ENCODE results near the gene NEK6.

Gene NEK6

GRCh38 chr9:124366476-124367220 lies 108.9 kb downstream of the NEK6 start:
- H4K20me1 ChIP-seq (ENCODE audit: control insufficient read depth, insufficient read depth, low read depth, low read length): peaks cover 6% of the 10 kb centered on the region; the same call in 1 of the 2 replicates
- H3K27ac ChIP-seq (ENCODE audit: low read depth, low read length): no peak overlapping the region
- H3F3A ChIP-seq (ENCODE audit: control insufficient read depth, insufficient read depth): no peaks in the 10 kb centered on the region
- no peaks in the 10 kb centered on the region for H3K9me2 ChIP-seq (replicated peaks; ENCODE audit: control insufficient read depth, low read length)
- no peak overlapping the region for H3K4me2 ChIP-seq (ENCODE audit: low read length)
- H3K79me2 ChIP-seq (ENCODE audit: control insufficient read depth, low read length): peaks cover 42% of the 10 kb centered on the region
- H3K4me3 ChIP-seq (ENCODE audit: low read length): no peak overlapping the region
- H3K4me1 ChIP-seq (ENCODE audit: control insufficient read depth, low read length): no peaks in the 10 kb centered on the region
- H3K27me3 ChIP-seq (ENCODE audit: control insufficient read depth, low read length): no peaks in the 10 kb centered on the region
- TF ChIP-seq EZH2phosphoT487 (IDR thresholded peaks at IDR 0.05; ENCODE audit: borderline replicate concordance, low read length) (no peak), CTCF (IDR thresholded peaks at IDR 0.05; ENCODE audit: low read depth, low read length, poor library complexity, severe bottlenecking) (no peak)
- H3K9me3 ChIP-seq (ENCODE audit: control insufficient read depth, insufficient read depth, low read length): no peaks in the 10 kb centered on the region
- 0 out of 2 replicates have a peak, but pooled peaks cover under 1% of the 10 kb centered on the region for H3K36me3 ChIP-seq (ENCODE audit: control insufficient read depth, low read length)

DNA sequence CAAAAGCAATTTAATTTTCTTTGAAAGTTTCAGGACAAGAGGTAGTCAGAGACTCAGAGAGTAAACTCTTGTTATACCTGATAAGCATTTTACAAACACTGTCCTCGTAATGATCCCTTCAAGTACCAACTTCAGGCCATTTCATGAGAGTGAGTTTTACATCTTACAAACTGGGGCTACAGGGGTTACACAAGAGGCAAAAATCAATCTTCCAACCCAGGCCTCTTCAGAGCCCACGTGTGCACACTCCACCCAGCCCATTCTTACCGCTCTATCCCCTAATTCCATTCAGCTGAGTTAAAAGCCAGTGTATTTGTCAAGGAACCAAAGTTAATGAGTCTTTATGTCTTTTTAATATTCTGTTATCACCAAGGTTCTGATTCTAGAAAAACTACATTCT lies 110.9 kb downstream of the NEK6 start:
- peaks cover 55% of the 10 kb centered on the region for H3K79me2 ChIP-seq (ENCODE audit: control insufficient read depth, low read length)
- H3K4me1 ChIP-seq (ENCODE audit: control insufficient read depth, low read length): no peaks in the 10 kb centered on the region
- no peaks in the 10 kb centered on the region for H3F3A ChIP-seq (ENCODE audit: control insufficient read depth, insufficient read depth)
- H3K27me3 ChIP-seq (ENCODE audit: control insufficient read depth, low read length): no peaks in the 10 kb centered on the region
- no peak overlapping the region for H3K4me3 ChIP-seq (ENCODE audit: low read length)
- no peak overlapping the region for H3K27ac ChIP-seq (ENCODE audit: low read depth, low read length)
- 0 out of 2 replicates have a peak, but pooled peaks cover 5% of the 10 kb centered on the region for H3K36me3 ChIP-seq (ENCODE audit: control insufficient read depth, low read length)
- no peak overlapping the region for H3K4me2 ChIP-seq (ENCODE audit: low read length)
- H4K20me1 ChIP-seq (ENCODE audit: control insufficient read depth, insufficient read depth, low read depth, low read length): peaks cover 8% of the 10 kb centered on the region; the same call in 1 of the 2 replicates
- no peak for TF ChIP-seq CTCF (IDR thresholded peaks at IDR 0.05; ENCODE audit: low read depth, low read length, poor library complexity, severe bottlenecking)
- TF ChIP-seq EZH2phosphoT487 (IDR thresholded peaks at IDR 0.05; ENCODE audit: borderline replicate concordance, low read length): no peak
- H3K9me3 ChIP-seq (ENCODE audit: control insufficient read depth, insufficient read depth, low read length): no peaks in the 10 kb centered on the region
- no peaks in the 10 kb centered on the region for H3K9me2 ChIP-seq (replicated peaks; ENCODE audit: control insufficient read depth, low read length)

DNA sequence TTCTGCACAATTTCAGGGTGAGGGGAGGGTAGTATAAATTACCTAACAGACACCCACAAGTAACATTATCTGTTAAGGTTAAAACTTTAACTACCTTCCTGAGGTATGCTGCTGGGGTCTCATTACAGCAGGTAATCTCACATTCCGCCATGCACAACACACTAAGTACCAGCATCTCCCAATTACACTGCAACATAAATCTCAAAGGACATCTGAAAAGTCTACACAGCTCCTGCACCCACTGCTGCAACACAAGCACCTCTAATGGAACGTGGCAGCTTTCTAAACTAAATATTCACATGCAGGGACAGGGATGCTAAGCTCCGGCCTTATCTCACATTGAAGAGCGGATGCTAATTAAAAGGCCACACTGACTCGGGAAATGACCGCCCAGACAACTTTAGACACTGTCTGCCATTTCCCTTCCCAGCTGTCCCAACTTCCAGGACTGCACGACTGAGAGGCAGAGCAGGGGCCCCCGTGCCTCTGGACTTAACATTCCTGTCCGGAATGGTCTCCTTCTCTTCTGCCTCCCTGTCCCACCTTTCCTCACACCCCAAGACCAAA lies 111.6 kb downstream of the NEK6 start:
- H3K9me3 ChIP-seq (ENCODE audit: control insufficient read depth, insufficient read depth, low read length): no peaks in the 10 kb centered on the region
- TF ChIP-seq CTCF (IDR thresholded peaks at IDR 0.05; ENCODE audit: low read depth, low read length, poor library complexity, severe bottlenecking) (no peak), EZH2phosphoT487 (IDR thresholded peaks at IDR 0.05; ENCODE audit: borderline replicate concordance, low read length) (no peak)
- no peaks in the 10 kb centered on the region for H3K27me3 ChIP-seq (ENCODE audit: control insufficient read depth, low read length)
- H3K4me3 ChIP-seq (ENCODE audit: low read length): no peak overlapping the region
- no peaks in the 10 kb centered on the region for H3K9me2 ChIP-seq (replicated peaks; ENCODE audit: control insufficient read depth, low read length)
- no peaks in the 10 kb centered on the region for H3F3A ChIP-seq (ENCODE audit: control insufficient read depth, insufficient read depth)
- no peak overlapping the region for H3K4me2 ChIP-seq (ENCODE audit: low read length)
- no peak overlapping the region for H3K27ac ChIP-seq (ENCODE audit: low read depth, low read length)
- H4K20me1 ChIP-seq (ENCODE audit: control insufficient read depth, insufficient read depth, low read depth, low read length): peaks cover 8% of the 10 kb centered on the region; the same call in 1 of the 2 replicates
- H3K4me1 ChIP-seq (ENCODE audit: control insufficient read depth, low read length): no peaks in the 10 kb centered on the region
- peaks cover 56% of the 10 kb centered on the region for H3K79me2 ChIP-seq (ENCODE audit: control insufficient read depth, low read length)
- H3K36me3 ChIP-seq (ENCODE audit: control insufficient read depth, low read length): 0 out of 2 replicates have a peak, but pooled peaks cover 5% of the 10 kb centered on the region
